NB4 (cell line): ENCODE data around the gene ABHD14A.

ENCODE experiments used
- CTCF ChIP-seq: IDR thresholded peaks from one replicate; pipeline ENCODE4 v1.5.1; 2012; ENCODE audit warnings: low read depth, low read length
- MAX ChIP-seq: IDR thresholded peaks from 2 replicates; pipeline ENCODE4 v1.6.1; 2011; ENCODE audit warnings: low read depth, low read length
- MYC ChIP-seq: IDR thresholded peaks from 2 replicates; pipeline ENCODE4 v1.6.1; 2011; ENCODE audit warnings: low read depth, low read length
- POLR2A ChIP-seq: IDR thresholded peaks from 2 replicates; pipeline ENCODE4 v1.6.1; 2011; ENCODE audit warnings: mild to moderate bottlenecking; ENCODE audit not compliant: insufficient read length; ENCODE audit errors: extremely low read depth

- no peak for TF ChIP-seq POLR2A
- TF ChIP-seq CTCF, result no peak
- TF ChIP-seq MYC, result no peak
- no peak for TF ChIP-seq MAX
Observed at GRCh38 chr3:51958603-51959521, 16.0 kb upstream of the ABHD14A start.
